Forelimb muscle (tissue), 1 donor: ENCODE measurements around the gene FLCN. TPM values are rescaled to one million over a fixed set of nuclear protein-coding genes. Genes with fewer than 3 reads are reported as not detected.
"Not testable (repeated sequence)": the region's sequence is repeated elsewhere in the genome, so short reads cannot be mapped to it uniquely, and the experiment has no call there.

Experiments
- DNase-seq: peaks from one replicate; pipeline ENCODE4 v3.0.0-alpha.2; 2013; ENCODE audit warnings: low read depth
- polyA plus RNA-seq: library from polyadenylated mRNA; unstranded; fragments of 120-200 nt; gene quantifications from one replicate; pipeline ENCODE4 v1.2.1, GENCODE V29; 2013; ENCODE audit not compliant: insufficient read length

FLCN gene
- polyA plus RNA-seq, 1 donor = 25.4 TPM

DNA sequence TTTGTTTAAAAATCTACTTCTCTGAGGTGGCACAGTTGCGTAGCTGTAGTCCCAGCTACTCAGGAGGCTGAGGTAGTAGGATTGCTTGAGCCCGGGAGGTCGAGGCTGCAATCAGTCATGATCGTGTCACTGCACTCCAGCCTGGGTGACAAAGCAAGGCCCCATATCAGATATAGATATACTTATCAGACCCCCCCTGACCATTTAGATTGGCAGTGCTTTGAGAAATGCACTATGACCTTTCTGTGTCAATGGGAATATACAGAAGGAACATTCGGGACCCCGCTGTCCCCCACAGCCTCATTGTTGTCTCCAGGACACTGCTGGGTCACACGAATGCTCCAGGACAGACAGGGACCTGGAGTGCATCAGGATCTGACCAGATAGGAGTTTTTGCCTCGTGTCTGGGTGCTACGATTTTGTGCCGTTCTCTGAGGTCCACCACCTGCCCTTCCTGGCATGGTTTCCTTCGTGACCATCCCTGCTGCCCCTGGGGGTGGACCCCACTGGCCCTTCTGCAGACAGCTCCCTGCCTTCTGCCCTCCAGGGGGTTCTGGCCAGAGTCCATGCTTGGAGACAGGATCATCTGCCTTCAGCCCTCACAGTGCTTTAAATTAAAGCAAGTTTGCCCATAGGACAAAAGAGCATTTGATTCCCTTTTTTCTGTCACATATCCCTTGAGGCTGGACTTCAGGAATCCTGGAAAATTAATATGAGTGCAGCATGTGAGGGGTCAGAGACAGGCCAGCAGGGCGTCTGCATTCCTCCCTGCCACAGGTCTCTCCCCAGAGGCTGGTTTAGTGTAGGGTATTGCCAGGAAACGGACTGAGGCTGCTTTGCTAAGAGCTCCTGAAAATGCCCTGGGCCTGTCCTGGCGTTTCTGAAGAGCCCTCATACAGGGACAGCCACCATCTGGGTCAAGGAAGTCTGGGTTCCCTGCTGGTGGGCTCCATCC is 50.1 kb downstream of the FLCN start:
- DNase-seq = no peak

- no peak for DNase-seq
Measured at GRCh38 chr17:17186051-17186450, 50.9 kb downstream of the FLCN start.

- DNase-seq = not testable (repeated sequence)
Measured at GRCh38 chr17:17184985-17185757, 51.8 kb downstream of the FLCN start.

DNA sequence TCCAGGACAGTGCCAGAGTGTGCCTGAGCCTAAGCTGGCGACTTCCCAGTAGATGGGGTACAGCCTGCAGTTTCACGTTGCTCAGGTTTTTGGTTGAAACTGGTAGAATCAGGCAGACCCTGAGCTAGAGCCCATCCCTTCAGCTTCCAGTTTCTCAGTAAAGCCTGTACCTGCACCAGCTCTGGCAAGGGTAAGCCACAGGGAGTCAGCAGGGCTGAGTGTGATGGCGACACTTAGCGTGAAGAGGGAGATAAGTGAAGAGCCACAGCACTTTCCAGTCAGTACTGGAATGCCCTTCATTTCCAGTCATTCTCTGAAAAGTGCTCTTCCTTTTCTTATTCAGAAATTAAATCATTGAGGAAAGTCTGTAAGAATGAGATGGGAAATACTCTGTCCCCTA is 53.2 kb downstream of the FLCN start:
- no peak for DNase-seq

- DNase-seq = no peak
Measured at GRCh38 chr17:17182598-17183136, 54.3 kb downstream of the FLCN start.

DNA sequence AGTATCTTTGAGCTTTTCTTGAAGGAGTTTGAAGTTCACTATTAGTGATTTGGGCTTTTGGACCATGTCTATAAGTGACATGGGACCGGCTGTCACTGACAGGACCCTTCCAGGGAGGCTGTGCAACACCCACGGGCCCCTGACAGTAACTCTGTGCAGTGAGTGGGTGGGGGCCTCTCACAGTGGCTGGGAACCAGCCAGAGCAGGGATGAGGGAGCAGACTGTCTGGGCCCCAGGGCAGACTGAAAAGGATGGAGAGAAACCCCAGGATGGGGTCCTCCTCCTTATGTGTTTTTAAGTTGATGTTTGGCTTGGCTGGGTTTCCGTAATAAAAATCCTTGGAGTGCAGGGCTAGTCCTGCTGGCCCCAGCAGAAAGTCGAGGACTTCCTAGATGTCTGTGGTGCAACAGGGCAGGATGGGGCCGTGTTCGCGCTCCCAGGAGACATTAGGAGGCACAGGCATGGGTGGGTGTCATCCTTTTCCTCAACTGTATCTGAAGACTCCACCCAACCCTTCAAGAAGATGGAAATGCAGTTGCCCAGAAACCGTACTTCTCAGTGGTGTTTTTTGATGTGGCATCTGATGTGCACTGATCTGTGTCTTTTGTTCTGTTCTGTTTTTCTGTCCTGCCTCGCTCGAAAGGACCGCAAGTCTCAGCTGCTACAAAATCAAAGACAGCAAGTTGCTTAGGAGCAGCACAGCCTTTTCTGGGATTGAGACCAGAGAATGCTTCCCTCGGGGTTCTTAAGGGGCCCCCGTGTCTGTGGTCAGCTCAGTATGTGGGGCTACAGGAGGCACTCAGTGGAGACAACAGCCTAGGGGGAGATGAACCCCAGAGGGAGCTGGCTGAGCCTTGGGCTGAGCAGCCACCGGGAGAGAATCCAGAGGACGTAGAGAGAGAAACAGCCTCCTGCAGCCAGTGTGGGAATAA is 55.0 kb downstream of the FLCN start:
- DNase-seq = no peak

GRCh38 chr17:17180741-17181525 is 56.0 kb downstream of the FLCN start:
- DNase-seq = no peak

DNA sequence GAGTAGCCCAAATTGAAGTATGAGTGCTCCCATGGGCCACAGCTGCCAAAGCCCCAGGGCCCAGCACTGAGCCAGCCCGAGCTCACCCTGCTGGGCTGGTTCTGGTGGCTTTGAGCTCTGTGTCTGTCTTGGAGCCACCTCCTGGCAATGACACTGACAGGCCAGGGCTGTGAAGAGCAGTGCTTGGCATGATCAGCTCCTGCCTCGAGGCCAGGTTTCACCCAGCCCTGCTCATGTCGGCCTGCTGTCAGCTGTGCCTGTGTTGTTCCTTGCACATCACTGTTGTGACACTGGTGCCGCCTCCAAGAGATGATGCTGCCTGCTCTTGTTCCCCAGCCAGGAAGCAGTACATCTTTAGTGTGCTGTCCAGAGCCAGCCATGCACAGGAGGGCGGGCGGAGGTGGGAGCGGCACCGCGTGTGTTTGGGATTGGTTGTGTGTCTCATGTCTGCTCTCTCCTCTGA is 56.8 kb downstream of the FLCN start:
- no peak for DNase-seq

- DNase-seq = no peak
Measured at GRCh38 chr17:17179371-17179827, 57.6 kb downstream of the FLCN start.

DNA sequence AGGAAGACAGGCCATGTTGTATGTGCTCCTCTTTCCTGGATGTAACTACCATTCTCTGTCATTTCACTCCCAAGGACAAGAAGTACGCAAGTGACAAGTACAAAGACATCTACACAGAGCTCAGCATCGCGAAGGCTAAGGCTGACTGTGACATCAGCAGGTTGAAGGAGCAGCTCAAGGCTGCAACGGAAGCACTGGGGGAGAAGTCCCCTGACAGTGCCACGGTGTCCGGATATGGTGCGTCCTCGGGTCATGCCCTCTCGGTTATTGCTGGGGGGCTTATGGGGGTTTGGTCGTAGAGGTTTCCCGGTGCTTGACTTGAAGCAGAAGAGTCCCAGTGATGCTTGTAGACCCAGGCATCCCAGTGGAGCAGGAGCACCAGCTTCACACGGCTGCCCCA is 59.8 kb downstream of the FLCN start:
- DNase-seq = no peak

GRCh38 chr17:17176341-17176740 is 60.6 kb downstream of the FLCN start:
- DNase-seq = no peak

- DNase-seq = no peak
Measured at GRCh38 chr17:17175917-17176316, 61.1 kb downstream of the FLCN start.

DNA sequence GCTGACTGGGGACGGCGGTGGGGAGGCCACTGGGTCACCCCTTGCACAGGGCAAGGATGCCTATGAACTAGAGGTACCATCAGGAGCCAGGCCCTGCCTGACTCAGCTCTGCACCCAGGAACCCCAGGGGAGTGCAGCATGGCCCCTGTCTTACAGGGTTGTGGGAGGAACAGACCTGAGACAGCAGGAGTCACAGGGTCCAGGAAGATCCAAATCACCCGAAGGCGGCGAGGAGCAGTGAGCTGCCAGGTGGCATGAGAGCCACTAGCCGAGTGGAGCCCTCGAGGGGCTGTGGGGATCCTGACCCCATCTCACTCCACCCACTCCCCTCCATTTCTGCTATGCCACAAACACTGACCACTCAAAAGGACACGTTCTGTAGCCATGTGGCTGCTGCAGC is 61.6 kb downstream of the FLCN start:
- no peak for DNase-seq

GRCh38 chr17:17173921-17174320 is 63.0 kb downstream of the FLCN start:
- no peak for DNase-seq

DNA sequence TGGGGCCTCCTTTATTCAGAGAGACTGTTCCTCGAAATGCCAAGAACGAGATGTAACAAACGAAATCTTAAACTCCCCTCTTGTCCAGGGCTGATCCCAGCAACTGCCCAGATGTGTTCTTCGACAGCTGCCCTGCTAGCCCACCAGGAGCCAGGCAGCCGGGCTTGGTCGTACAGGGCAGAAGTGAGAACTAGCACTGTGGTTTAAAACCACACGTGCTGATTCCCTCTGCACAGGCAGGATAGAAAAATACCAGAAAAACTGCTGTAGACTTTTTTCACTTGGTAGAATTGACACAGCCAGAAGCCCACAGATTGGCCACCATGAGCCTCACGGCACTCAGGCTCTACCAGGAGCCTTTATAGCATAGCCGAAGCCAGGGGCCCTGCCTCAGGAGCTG is 64.0 kb downstream of the FLCN start:
- no peak for DNase-seq

DNA sequence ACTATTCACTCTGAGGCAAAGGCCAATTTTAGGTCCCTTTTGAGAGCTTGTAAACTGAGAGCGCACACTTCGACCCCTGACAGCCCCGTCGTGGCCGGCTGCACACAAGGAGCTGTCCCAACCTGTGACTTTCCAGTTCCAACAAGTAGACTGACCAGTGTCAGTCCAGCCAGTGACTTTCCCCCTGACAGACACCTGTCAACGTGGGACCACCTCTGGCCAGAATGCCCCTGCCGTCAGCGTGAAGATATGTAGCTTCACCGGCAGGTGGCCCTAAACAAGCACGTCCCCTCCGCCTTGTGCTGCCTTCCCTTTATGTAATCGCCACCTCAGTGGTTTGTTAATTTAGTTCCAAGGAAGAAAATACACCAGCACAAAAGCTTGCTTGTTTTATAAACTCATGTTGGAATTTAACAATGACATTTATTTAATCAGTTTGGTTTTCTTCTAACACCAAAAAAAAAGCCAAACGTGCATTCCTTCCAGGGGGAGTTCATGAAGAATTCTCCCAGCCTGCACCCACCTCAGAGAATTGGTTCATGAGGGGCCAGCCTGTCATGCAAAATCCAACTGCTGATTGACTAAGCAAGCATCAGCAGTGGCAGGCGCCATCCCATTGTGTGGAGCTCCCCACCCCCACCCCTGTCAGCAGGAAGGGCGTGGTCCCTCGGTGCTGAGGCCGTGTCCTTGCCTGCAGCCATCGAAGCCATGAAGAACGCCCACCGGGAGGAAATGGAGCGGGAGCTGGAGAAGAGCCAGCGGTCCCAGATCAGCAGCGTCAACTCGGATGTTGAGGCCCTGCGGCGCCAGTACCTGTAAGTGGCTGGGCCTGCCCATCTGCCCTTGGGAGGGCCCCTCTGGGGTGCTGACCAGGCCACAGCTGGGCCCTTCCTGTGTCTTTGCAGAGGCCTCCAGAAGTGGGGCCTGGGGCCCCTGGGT is 64.7 kb downstream of the FLCN start:
- no peak for DNase-seq

DNA sequence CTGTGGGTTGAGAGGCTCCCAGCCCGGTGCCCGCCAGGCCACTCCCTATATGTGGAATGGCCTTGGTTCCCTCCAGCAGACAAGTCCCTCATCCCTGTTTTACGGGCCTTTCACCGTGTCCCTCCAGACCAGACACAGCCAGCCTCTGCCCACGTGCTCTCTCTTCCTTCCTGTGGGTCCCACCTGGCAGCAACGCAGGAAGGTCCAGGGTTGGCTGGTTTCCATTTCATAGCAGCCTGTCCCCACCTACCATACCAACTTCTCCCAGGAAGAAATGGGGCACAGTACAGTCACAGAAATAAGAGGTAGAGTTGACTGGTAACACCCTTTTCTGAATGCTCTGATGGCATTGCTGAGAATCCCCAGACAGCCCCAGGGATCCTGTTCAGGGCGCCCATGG is 65.8 kb downstream of the FLCN start:
- no peak for DNase-seq

DNA sequence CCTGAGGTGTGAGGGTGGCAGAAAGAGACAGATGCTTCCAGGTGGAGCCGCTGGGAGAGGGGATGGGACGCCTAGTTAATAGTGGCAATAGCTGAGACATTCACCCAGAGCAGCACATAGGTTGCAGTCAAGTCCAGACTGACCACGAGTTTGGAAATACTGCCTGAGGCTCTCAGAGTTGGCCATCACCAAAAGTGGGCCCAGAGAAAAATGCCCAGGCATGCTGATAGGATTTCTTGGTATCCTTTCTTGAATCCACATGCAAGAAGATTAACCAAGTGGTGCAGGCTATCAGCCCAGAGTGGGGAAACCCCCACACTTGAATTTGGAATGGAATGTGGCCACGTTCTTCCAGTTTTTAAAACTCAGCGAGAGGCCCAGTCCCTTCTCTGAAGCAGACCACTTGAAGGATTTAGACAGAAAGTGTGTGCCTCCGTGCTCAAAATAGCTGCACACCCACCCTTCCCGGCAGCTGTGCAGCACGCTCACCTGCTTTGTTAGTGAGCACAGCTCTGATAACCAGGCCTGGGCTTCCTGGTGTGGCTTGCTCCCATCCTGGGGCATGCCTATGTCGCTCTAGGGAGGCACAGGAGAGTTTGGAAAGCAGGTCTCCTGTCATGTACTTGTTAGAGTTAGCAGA is 66.5 kb downstream of the FLCN start:
- DNase-seq = no peak

DNA sequence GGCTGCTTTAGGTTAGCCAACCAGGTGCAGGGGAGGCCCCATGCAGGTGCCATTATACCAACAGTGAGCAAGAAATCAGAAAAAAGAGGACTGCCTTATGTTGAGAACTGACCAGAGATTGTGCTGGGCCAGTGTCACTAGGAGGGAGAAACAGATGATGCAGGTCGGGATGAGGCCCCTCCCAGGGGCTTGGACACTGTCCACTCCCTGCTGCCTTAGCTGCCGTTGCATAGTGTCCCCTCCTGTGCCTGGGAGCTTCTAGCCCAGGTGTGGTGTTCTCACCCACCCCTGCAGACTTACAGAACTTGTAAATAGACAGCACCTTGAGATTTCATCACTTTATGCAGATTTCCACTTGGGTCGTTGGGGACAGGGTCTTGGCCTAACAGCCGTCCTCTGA is 67.6 kb downstream of the FLCN start:
- DNase-seq = no peak
